ENCODE data around the gene TMEM14C.
"Not testable (repeated sequence)": the region's sequence is repeated elsewhere in the genome, so short reads cannot be mapped to it uniquely, and the experiment has no call there.

Gene TMEM14C

GRCh38 chr6:10733863-10734262 lies 11.0 kb downstream of the TMEM14C start:
- TF ChIP-seq CTCF (IDR thresholded peaks at IDR 0.05; ENCODE audit: low read depth, low read length): no peak

GRCh38 chr6:10736731-10737130 lies 13.9 kb downstream of the TMEM14C start:
- no peak overlapping the region for H3K4me3 ChIP-seq (ENCODE audit: low read depth, low read length)
- no peak for TF ChIP-seq CTCF (IDR thresholded peaks at IDR 0.05; ENCODE audit: low read depth, low read length)

More at GRCh38 chr6:10733863-10734262, 11.0 kb downstream of the TMEM14C start:
- H3K4me3 ChIP-seq (ENCODE audit: low read depth, low read length): no peak overlapping the region

GRCh38 chr6:10740061-10740460 lies 17.2 kb downstream of the TMEM14C start:
- no peak overlapping the region for H3K4me3 ChIP-seq (ENCODE audit: low read depth, low read length)
- no peak for TF ChIP-seq CTCF (IDR thresholded peaks at IDR 0.05; ENCODE audit: low read depth, low read length)

- not testable (repeated sequence) for H3K4me3 ChIP-seq (ENCODE audit: low read depth, low read length)
These were observed 18.8 kb downstream of the TMEM14C start for GRCh38 chr6:10741643-10742042.

- no peak for TF ChIP-seq CTCF (IDR thresholded peaks at IDR 0.05; ENCODE audit: low read depth, low read length)
These were observed 19.4 kb downstream of the TMEM14C start for GRCh38 chr6:10742251-10742650.

GRCh38 chr6:10743515-10743914 lies 20.6 kb downstream of the TMEM14C start:
- no peak for TF ChIP-seq CTCF (IDR thresholded peaks at IDR 0.05; ENCODE audit: low read depth, low read length)

More at GRCh38 chr6:10742251-10742650, 19.4 kb downstream of the TMEM14C start:
- no peak overlapping the region for H3K4me3 ChIP-seq (ENCODE audit: low read depth, low read length)

GRCh38 chr6:10745116-10745515 lies 22.2 kb downstream of the TMEM14C start:
- no peak overlapping the region for H3K4me3 ChIP-seq (ENCODE audit: low read depth, low read length)

More at GRCh38 chr6:10743515-10743914, 20.6 kb downstream of the TMEM14C start:
- no peak overlapping the region for H3K4me3 ChIP-seq (ENCODE audit: low read depth, low read length)

More at GRCh38 chr6:10745116-10745515, 22.2 kb downstream of the TMEM14C start:
- TF ChIP-seq CTCF (IDR thresholded peaks at IDR 0.05; ENCODE audit: low read depth, low read length): no peak

Measured in WI38 (cell line).